Activated CD4-positive, CD25-positive, alpha-beta regulatory T cell (primary cell): ENCODE measurements around the gene ATP13A3.
"Not testable (repeated sequence)": the region's sequence is repeated elsewhere in the genome, so short reads cannot be mapped to it uniquely, and the experiment has no call there.

ENCODE experiments used
- DNase-seq, 4 experiments: peaks; one replicate each; lab custom pipeline; 2025; lab: John Stamatoyannopoulos, UW

ATP13A3 gene

GRCh38 chr3:194499516-194499915 is 12.7 kb upstream of the ATP13A3 start:
- DNase-seq: not testable (repeated sequence)

GRCh38 chr3:194497799-194498575 is 11.2 kb upstream of the ATP13A3 start:
- no peak for DNase-seq

- DNase-seq: no peak
These were observed 9.6 kb upstream of the ATP13A3 start for GRCh38 chr3:194496217-194496919.

- no peak for DNase-seq
These were observed 8.2 kb upstream of the ATP13A3 start for GRCh38 chr3:194494951-194495374.

DNA sequence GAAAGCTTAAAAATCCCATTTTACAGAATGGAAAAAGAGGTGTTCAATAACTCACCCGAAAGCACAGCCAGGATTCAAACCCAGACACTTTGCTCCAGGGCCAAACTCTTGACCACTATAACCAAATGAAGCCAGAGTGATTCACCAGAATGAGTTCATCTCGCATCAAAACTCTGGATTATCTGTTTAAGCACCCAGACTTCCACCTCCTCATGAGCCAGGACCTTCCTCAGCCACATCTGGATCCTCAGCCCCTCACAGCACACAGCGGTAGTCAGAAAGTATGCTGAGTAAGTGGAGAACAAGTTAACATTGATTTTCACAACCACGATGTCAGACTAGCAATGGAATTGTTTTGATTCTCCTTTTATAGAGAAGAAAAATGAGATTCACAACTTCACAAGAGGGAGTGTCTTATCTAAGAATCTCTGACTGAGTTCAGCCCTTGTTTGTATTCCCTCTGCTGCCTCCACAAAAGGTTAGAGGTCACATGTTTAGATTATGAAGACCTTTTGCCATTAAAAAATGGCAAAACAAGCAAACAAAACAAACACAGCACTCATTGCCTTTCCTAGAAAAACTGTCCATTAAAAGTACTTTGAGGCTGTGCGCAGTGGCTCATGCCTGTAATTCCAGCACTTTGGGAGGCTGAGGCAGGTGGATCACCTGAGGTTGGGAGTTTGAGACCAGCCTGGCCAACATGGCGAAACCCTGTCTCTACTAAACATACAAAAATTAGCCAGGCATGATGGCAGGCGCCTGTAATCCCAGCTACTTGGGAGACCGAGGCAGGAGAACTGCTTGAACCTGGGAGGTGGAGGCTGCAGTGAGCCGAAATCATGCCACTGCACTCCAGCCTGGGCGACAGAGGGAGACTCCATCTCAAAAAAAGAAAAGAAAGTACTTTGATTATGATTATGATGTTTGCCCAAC is 7.5 kb upstream of the ATP13A3 start:
- not testable (repeated sequence) for DNase-seq

DNA sequence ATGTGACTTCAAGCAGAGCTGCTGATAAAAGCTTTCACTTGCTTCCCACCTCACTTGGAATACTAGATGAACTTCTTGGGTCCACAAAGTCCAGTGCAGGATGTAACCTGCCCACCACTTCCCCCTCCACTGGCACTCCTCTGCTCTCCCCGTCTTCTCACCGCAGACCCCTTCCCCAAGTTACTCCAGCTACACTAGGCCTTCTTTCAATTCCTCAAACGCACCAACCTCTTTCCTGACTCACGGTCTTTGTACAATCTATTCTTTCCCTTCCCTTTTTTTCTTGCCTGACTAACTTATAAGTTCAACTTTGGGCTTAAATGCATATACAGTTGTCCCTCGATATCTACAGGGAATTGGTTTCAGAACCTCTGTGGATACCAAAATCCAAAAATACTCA is 5.2 kb upstream of the ATP13A3 start:
- DNase-seq: no peak

GRCh38 chr3:194489736-194490612 is 3.2 kb upstream of the ATP13A3 start:
- no peak for DNase-seq

GRCh38 chr3:194488055-194488742 is 1.4 kb upstream of the ATP13A3 start:
- DNase-seq: no peak

- DNase-seq: no peak
These were observed 670 bp upstream of the ATP13A3 start for GRCh38 chr3:194487289-194488054.

- peak; percentile 31 to 41 (median 37) for DNase-seq
These were observed 792 bp downstream of the ATP13A3 start for GRCh38 chr3:194485881-194486539.

- no peak for DNase-seq
These were observed 1.3 kb downstream of the ATP13A3 start for GRCh38 chr3:194485468-194485880.

GRCh38 chr3:194484614-194485013 is 2.2 kb downstream of the ATP13A3 start:
- DNase-seq: no peak

DNA sequence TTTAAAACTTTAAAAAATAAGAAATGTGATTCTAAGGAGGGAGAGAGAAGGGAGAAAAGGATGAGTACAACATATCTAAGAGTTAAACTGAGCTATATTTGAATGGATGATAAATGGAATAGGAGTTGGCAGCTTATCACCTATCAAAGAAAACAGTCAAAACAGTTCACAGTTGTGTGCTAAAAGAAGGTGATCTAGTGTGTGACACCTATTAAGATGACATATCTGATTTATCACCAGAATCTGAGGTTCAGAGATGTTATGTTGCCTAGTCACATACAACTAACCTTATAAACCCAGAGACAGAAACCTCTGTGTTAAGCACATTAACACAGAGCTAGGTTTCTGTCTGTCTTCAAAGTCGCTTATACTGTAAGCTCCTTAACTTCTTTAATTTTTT is 3.0 kb downstream of the ATP13A3 start:
- no peak for DNase-seq

DNA sequence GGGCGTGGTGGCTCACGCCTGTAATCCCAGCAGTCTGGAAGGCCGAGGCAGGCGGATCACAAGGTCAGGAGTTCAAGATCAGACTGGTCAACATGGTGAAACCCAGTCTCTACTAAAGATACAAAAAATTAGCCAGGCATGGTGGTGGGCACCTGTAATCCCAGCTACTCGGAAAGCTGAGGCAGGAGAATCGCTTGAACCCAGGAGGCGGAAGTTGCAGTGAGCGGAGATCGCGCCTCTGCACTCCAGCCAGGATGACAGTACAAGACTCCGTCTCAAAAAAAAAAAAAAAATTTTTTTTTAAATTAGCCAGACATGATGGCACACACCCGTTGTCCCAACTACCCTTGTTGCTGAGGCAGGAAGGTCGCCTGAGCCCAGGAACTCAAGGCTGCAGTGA is 4.0 kb downstream of the ATP13A3 start:
- DNase-seq: not testable (repeated sequence)

- DNase-seq: no peak
These were observed 4.6 kb downstream of the ATP13A3 start for GRCh38 chr3:194482196-194482593.

DNA sequence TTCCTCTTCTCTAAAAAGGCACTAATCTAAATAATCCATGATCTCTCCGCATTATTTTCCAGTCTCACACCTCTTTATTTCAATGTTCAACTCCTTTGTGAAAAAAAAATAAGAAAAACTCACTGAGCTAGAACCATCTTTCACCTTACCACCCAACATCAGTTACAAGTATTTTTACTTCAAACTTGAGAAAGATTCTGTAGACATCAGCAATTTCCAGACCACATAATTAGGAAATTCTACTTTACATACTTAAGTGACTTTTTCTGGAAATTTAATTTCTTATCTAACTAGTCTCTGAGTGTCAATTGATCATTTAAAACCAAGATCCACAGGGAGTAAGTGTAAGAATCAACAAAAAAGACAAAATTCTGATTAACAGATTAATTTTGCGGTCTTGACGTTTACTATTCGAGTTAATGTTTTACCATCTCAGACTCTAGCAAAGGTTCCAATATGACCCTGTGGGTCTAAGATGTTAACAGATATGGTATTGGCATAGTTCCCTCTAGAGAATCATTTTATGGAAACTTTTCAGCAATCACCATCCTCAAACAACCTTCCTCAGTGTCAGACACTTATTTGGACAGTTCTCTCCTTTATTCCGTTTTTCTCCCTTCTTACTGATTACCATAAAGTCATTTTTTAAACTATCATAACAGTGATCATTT is 5.1 kb downstream of the ATP13A3 start:
- DNase-seq: no peak

- DNase-seq: no peak
These were observed 5.7 kb downstream of the ATP13A3 start for GRCh38 chr3:194481103-194481502.

GRCh38 chr3:194476784-194477183 is 10.0 kb downstream of the ATP13A3 start:
- DNase-seq: no peak

- DNase-seq: no peak
These were observed 10.8 kb downstream of the ATP13A3 start for GRCh38 chr3:194475978-194476377.
